Left hindlimb (tissue), 1 donor: ENCODE measurements around the gene ST3GAL3.

Source experiments
- DNase-seq: peaks from one replicate; pipeline ENCODE4 v3.0.0-alpha.2; 2018

Gene ST3GAL3

GRCh38 chr1:43882763-43883162 is 175.4 kb downstream of the ST3GAL3 start:
- DNase-seq = no peak

- no peak for DNase-seq
These were observed 176.0 kb downstream of the ST3GAL3 start for GRCh38 chr1:43883321-43883720.

GRCh38 chr1:43885279-43885801 is 178.0 kb downstream of the ST3GAL3 start:
- no peak for DNase-seq

GRCh38 chr1:43887748-43888147 is 180.4 kb downstream of the ST3GAL3 start:
- DNase-seq = no peak

- no peak for DNase-seq
These were observed 183.5 kb downstream of the ST3GAL3 start for GRCh38 chr1:43890815-43891214.

- DNase-seq = no peak
These were observed 185.7 kb downstream of the ST3GAL3 start for GRCh38 chr1:43893006-43893405.

GRCh38 chr1:43898981-43899380 is 191.6 kb downstream of the ST3GAL3 start:
- no peak for DNase-seq

GRCh38 chr1:43900386-43900785 is 193.1 kb downstream of the ST3GAL3 start:
- no peak for DNase-seq

GRCh38 chr1:43901196-43901961 is 194.0 kb downstream of the ST3GAL3 start:
- no peak for DNase-seq

- DNase-seq = no peak
These were observed 194.9 kb downstream of the ST3GAL3 start for GRCh38 chr1:43902058-43902831.

- no peak for DNase-seq
These were observed 197.6 kb downstream of the ST3GAL3 start for GRCh38 chr1:43904660-43905551.

GRCh38 chr1:43908226-43908625 is 200.9 kb downstream of the ST3GAL3 start:
- DNase-seq = no peak

- no peak for DNase-seq
These were observed 201.5 kb downstream of the ST3GAL3 start for GRCh38 chr1:43908858-43909257.

- DNase-seq = no peak
These were observed 203.0 kb downstream of the ST3GAL3 start for GRCh38 chr1:43910343-43910742.

- DNase-seq = no peak
These were observed 205.3 kb downstream of the ST3GAL3 start for GRCh38 chr1:43912607-43913006.

GRCh38 chr1:43913051-43913501 is 205.7 kb downstream of the ST3GAL3 start:
- no peak for DNase-seq

GRCh38 chr1:43913666-43914360 is 206.5 kb downstream of the ST3GAL3 start:
- no peak for DNase-seq

GRCh38 chr1:43914576-43915525 is 207.5 kb downstream of the ST3GAL3 start:
- no peak for DNase-seq

GRCh38 chr1:43919906-43920305 is 212.6 kb downstream of the ST3GAL3 start:
- DNase-seq = no peak

GRCh38 chr1:43921022-43921421 is 213.7 kb downstream of the ST3GAL3 start:
- no peak for DNase-seq

- DNase-seq = no peak
These were observed 217.2 kb downstream of the ST3GAL3 start for GRCh38 chr1:43924516-43924915.
